GM12878 (cell line): ENCODE data around the gene FLNC. TPM values are rescaled to one million over a fixed set of nuclear protein-coding genes. Genes with fewer than 3 reads are reported as not detected.

Experiments
- ATAC-seq: fragments of 200-7000 bp; cut with Tn5 transposase; 3 replicates; pipeline ENCODE4 v1.9.1; 2020; ENCODE audit warnings: mild to moderate bottlenecking, moderate library complexity
- BruUV-seq: library from RNA; stranded (reverse); fragments of 400-500 nt; replicated peaks from 2 replicates; lab custom pipeline; 2021; lab: Mats Ljungman, UMichigan
- CTCF ChIA-PET: fragments of 300-600 bp; sonication (Branson Sonifier 250); formaldehyde crosslinking; extraction: SDS; loops from one replicate; lab custom pipeline; 2021; ENCODE audit warnings: inconsistent platforms; lab: Yijun Ruan, JAX
- POLR2A ChIA-PET: fragments of 350-600 bp; formaldehyde crosslinking; extraction: SDS; loops from one replicate; lab custom pipeline; 2021; ENCODE audit warnings: inconsistent platforms; lab: Charles Lee
- RAD21 ChIA-PET: fragments of 300-600 bp; sonication (Branson Sonifier 250); formaldehyde crosslinking; loops from one replicate; lab custom pipeline; 2023; ENCODE audit warnings: antibody characterized with exemption; ENCODE audit not compliant: unreplicated experiment; lab: Charles Lee
- SMC1A ChIA-PET: fragments of 300-600 bp; sonication (Branson Sonifier 250); formaldehyde crosslinking; loops from one replicate; lab custom pipeline; 2023; ENCODE audit not compliant: unreplicated experiment, uncharacterized antibody; lab: Charles Lee
- DNase-seq: peaks from one replicate; pipeline ENCODE4 v3.0.0-alpha.2; 2011; ENCODE audit warnings: low read depth, low spot score
- FAIRE-seq: peaks from 3 replicates; lab custom pipeline; 2011; peaks lifted over from hg19 to GRCh38; lab: Jason Lieb, UNC
- H2AFZ ChIP-seq: 2 replicates; pipeline ENCODE4 v1.6.0; 2011; ENCODE audit warnings: low read depth, low read length, control low read depth; ENCODE audit not compliant: control insufficient read depth
- H3K27ac ChIP-seq: 2 replicates; pipeline ENCODE4 v1.5.1; 2011; ENCODE audit warnings: control low read depth; ENCODE audit not compliant: control insufficient read depth, insufficient read depth
- H3K27me3 ChIP-seq, 2 experiments: replicated peaks in 1 of 2; 2 replicates each; pipeline versions ENCODE4 v1.6.0 to v1.6.1; 2011; ENCODE audit warnings: low read length in 1 of 2; ENCODE audit not compliant: control insufficient read depth in 2 of 2, insufficient read depth in 2 of 2
- H3K36me3 ChIP-seq, 2 experiments: 2 replicates each; pipeline ENCODE4 v1.5.1; 2011; ENCODE audit warnings: low read length in 1 of 2; ENCODE audit not compliant: control insufficient read depth in 2 of 2, insufficient read depth in 2 of 2
- H3K4me1 ChIP-seq: 2 replicates; pipeline ENCODE4 v1.6.1; 2011; ENCODE audit warnings: mild to moderate bottlenecking, low read length, moderate library complexity, mixed read lengths; ENCODE audit not compliant: control insufficient read depth, insufficient read depth
- H3K4me2 ChIP-seq: 2 replicates; pipeline ENCODE4 v1.6.0; 2011; ENCODE audit warnings: control low read depth; ENCODE audit not compliant: control insufficient read depth, insufficient read depth
- H3K4me3 ChIP-seq: fragments of 200-600 bp; sonication (generic); 2 replicates; pipeline ENCODE4 v1.5.1; 2016
- H3K79me2 ChIP-seq: 2 replicates; pipeline ENCODE4 v1.6.0; 2011; ENCODE audit warnings: low read length; ENCODE audit not compliant: control insufficient read depth, insufficient read depth
- H3K9ac ChIP-seq: 2 replicates; pipeline ENCODE4 v1.8.0; 2011; ENCODE audit warnings: low read length, control low read depth, mixed read lengths; ENCODE audit not compliant: control insufficient read depth, insufficient read depth
- H3K9me3 ChIP-seq: replicated peaks from 3 replicates; pipeline ENCODE4 v1.5.1; 2011; ENCODE audit warnings: mild to moderate bottlenecking, low read length; ENCODE audit not compliant: control insufficient read depth, insufficient read depth
- H4K20me1 ChIP-seq: 2 replicates; pipeline ENCODE4 v1.6.0; 2011; ENCODE audit not compliant: control insufficient read depth, insufficient read depth
- ATF2 ChIP-seq: IDR thresholded peaks from 2 replicates; pipeline ENCODE4 v1.6.1; 2012; ENCODE audit warnings: low read length, inconsistent platforms
- BACH1 ChIP-seq: fragments of 450-650 bp; IDR thresholded peaks from 2 replicates; pipeline ENCODE4 v1.6.1; 2017; ENCODE audit warnings: mild to moderate bottlenecking, borderline replicate concordance
- BCL11A ChIP-seq: IDR thresholded peaks from 2 replicates; pipeline ENCODE4 v1.6.1; 2011; ENCODE audit warnings: low read depth, low read length
- BMI1 ChIP-seq: fragments of 450-650 bp; IDR thresholded peaks from 2 replicates; pipeline ENCODE4 v1.6.1; 2016; ENCODE audit warnings: mild to moderate bottlenecking, moderate library complexity, borderline replicate concordance
- CHD1 ChIP-seq: IDR thresholded peaks from 2 replicates; pipeline ENCODE4 v1.6.1; 2012; ENCODE audit warnings: low read depth, low read length, improper control_type of control experiment
- EED ChIP-seq: sonication (generic); IDR thresholded peaks from 2 replicates; pipeline ENCODE4 v1.6.1; 2016; ENCODE audit warnings: antibody characterized with exemption, low read depth
- IRF4 ChIP-seq: IDR thresholded peaks from 2 replicates; pipeline ENCODE4 v1.6.1; 2011; ENCODE audit warnings: low read depth, low read length
- NR2C1 ChIP-seq: fragments of 450-650 bp; IDR thresholded peaks from 2 replicates; pipeline ENCODE4 v1.6.1; 2017; ENCODE audit warnings: antibody characterized with exemption, mild to moderate bottlenecking, moderate library complexity
- RUNX3 ChIP-seq: IDR thresholded peaks from 2 replicates; pipeline ENCODE4 v1.6.1; 2012; ENCODE audit warnings: low read length, inconsistent platforms
- STAT1 ChIP-seq: fragments of 450-650 bp; conservative IDR thresholded peaks from 2 replicates; pipeline ENCODE4 v1.6.1; 2014; ENCODE audit warnings: antibody characterized with exemption, mild to moderate bottlenecking
- TARDBP ChIP-seq: IDR thresholded peaks from 2 replicates; pipeline ENCODE4 v1.6.1; 2016; ENCODE audit warnings: borderline replicate concordance
- WGBS: methylation state at CpG from one replicate; pipeline ENCODE4 v1.1.6; 2016; ENCODE audit warnings: low lambda C conversion rate; ENCODE audit not compliant: insufficient replicate concordance, insufficient coverage; ENCODE audit errors: missing lambda C conversion rate; 5-methylcytosine and 5-hydroxymethylcytosine counted together
- in situ Hi-C: fragments of 300-500 bp; cut with MboI; formaldehyde crosslinking; loops from 9 replicates; pipeline ENCODE4 v1.14.3; 2018; ENCODE audit warnings: mixed read lengths
- intact Hi-C: fragments of 100-400 bp; cut with micrococcal nuclease; formaldehyde crosslinking; loops from one replicate; pipeline ENCODE4 v1.14.2; 2022; ENCODE audit not compliant: unreplicated experiment
- polyA plus RNA-seq, 11 experiments: library from polyadenylated mRNA; depleted of rRNA in 4 of 11; unstranded in 6 of 11; stranded (reverse) in 5 of 11; fragments of >200 nt; fragmentation: Nextera tagmentation in 4 of 11; fragmentation: Illumina TruSeq in 1 of 11; extraction: Ambion mirVana in 4 of 11; extraction: Trizol in 1 of 11; gene quantifications; 1 replicate in 1 of 11; 2 replicates in 10 of 11; pipeline versions ENCODE4 v1.2.1 to v1.2.3, GENCODE V29; 2011 to 2016; ENCODE audit warnings: inconsistent platforms in 2 of 11, missing spikeins in 2 of 11, low read depth in 1 of 11
- total RNA-seq, 4 experiments: library from RNA; depleted of rRNA in 3 of 4; stranded (reverse); fragments of >200 nt in 3 of 4; fragmentation: Illumina TruSeq in 1 of 4; extraction: Trizol in 1 of 4; gene quantifications; 2 replicates each; pipeline versions ENCODE4 v1.2.1 to v1.2.3, GENCODE V29; 2013 to 2021
- TF ChIP-seq, protein P1 (sequence below): fragments of 450-650 bp; IDR thresholded peaks from 2 replicates; pipeline ENCODE4 v1.6.1; 2017; ENCODE audit warnings: mild to moderate bottlenecking, low read depth, inconsistent platforms; ENCODE audit not compliant: poor library complexity, severe bottlenecking
- TF ChIP-seq, protein P2 (sequence below): fragments of 450-650 bp; IDR thresholded peaks from 2 replicates; pipeline ENCODE4 v1.6.1; 2018; ENCODE audit warnings: borderline replicate concordance, mild to moderate bottlenecking; ENCODE audit not compliant: partially characterized antibody

Gene FLNC
- total and polyA plus RNA-seq, 10 of the 15 experiments (the other 5 are each of a cell fraction or from before 2014, with no cell fraction given): 0.01 to 0.21 (median 0.06) TPM; not detected in 3

DNA sequence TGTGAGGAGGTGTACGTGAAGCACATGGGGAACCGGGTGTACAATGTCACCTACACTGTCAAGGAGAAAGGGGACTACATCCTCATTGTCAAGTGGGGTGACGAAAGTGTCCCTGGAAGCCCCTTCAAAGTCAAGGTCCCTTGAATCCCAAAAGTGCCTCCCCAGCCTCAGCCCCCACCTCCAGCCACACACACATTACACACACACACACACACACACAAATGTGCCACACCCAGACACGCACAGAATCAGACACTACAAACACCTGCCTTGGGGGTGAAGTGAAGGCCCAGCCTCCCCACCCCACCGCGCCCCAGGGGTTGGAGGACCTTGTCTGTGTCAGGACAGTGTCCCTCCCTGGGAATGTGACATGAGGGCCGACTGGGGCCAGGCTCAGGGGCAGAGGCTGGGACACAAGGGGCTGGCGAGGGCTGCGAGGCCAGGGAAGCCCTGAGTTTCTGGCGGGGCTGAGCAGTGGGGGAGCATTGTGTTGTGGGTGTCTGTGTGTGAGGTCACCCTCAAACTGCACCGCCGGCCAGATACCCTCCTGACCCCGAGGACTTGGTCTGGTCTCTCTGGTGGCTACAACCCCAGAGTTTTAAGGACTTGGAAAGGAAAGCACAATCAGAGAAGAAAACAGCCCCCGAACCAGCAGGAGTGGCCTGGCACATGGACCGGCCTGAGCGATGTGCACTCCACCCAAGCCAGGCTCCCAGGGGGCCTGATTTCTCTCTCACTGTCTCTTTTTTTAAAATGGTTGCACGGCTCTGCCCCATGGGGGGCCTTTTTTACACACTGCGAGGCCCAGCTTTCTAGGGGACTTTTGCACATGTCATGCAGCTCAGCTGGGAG, 28.4 kb downstream of the FLNC start:
- Histone ChIP-seq H3K27me3 (no peaks in the 10 kb centered on the region), H3K9me3 (no peaks in the 10 kb centered on the region), H3K27ac (no peak overlapping the region), H3K9ac (no peak overlapping the region), H3K4me3 (no peak overlapping the region), H3K4me1 (peaks cover 3% of the 10 kb centered on the region; the same call in 1 of the 2 replicates), H3K36me3 (no peaks in the 10 kb centered on the region), H3K4me2 (no peak overlapping the region), H3K79me2 (peaks cover 9% of the 10 kb centered on the region), H4K20me1 (no peaks in the 10 kb centered on the region), H2AFZ (no peak overlapping the region; the same call in 1 of the 2 replicates)
- WGBS: 45% methylated on average over 14 of the region's 18 CpGs
- no TSS peak for BruUV-seq
- SMC1A ChIA-PET: no interaction called here
- no peak for ATAC-seq
- RAD21 ChIA-PET: interaction anchor here (0.7 kb wide), 1 partner anchor 334 kb away, joined by 3 read pairs; no protein-coding TSS in a partner anchor
- no peak for FAIRE-seq
- CTCF ChIA-PET: no interaction called here
- in situ Hi-C loops (no loop called here), intact Hi-C loops (no loop called here)
- no peak for DNase-seq
- POLR2A ChIA-PET: no interaction called here
- TF ChIP-seq BMI1 (no peak), STAT1 (no peak), EED (no peak), TARDBP (no peak), BCL11A (no peak), CHD1 (no peak), ATF2 (no peak), RUNX3 (no peak), NR2C1 (no peak), IRF4 (no peak), BACH1 (no peak)
- TF ChIP-seq, protein P1, sequence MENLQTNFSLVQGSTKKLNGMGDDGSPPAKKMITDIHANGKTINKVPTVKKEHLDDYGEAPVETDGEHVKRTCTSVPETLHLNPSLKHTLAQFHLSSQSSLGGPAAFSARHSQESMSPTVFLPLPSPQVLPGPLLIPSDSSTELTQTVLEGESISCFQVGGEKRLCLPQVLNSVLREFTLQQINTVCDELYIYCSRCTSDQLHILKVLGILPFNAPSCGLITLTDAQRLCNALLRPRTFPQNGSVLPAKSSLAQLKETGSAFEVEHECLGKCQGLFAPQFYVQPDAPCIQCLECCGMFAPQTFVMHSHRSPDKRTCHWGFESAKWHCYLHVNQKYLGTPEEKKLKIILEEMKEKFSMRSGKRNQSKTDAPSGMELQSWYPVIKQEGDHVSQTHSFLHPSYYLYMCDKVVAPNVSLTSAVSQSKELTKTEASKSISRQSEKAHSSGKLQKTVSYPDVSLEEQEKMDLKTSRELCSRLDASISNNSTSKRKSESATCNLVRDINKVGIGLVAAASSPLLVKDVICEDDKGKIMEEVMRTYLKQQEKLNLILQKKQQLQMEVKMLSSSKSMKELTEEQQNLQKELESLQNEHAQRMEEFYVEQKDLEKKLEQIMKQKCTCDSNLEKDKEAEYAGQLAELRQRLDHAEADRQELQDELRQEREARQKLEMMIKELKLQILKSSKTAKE: no peak
- TF ChIP-seq, protein P2, sequence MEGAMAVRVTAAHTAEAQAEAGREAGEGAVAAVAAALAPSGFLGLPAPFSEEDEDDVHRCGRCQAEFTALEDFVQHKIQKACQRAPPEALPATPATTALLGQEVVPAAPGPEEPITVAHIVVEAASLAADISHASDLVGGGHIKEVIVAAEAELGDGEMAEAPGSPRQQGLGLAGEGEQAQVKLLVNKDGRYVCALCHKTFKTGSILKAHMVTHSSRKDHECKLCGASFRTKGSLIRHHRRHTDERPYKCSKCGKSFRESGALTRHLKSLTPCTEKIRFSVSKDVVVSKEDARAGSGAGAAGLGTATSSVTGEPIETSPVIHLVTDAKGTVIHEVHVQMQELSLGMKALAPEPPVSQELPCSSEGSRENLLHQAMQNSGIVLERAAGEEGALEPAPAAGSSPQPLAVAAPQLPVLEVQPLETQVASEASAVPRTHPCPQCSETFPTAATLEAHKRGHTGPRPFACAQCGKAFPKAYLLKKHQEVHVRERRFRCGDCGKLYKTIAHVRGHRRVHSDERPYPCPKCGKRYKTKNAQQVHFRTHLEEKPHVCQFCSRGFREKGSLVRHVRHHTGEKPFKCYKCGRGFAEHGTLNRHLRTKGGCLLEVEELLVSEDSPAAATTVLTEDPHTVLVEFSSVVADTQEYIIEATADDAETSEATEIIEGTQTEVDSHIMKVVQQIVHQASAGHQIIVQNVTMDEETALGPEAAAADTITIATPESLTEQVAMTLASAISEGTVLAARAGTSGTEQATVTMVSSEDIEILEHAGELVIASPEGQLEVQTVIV: no peak
